CD8-positive, alpha-beta memory T cell (primary cell): ENCODE data around the gene MINAR1. TPM values are rescaled to one million over a fixed set of nuclear protein-coding genes. Genes with fewer than 3 reads are reported as not detected.

ENCODE experiments used
- CTCF ChIA-PET: fragments of 350-600 bp; sonication (Branson Sonifier 250); formaldehyde crosslinking; loops from one replicate; lab custom pipeline; 2021; ENCODE audit warnings: antibody characterized with exemption; lab: Charles Lee
- POLR2A ChIA-PET: fragments of 350-600 bp; sonication (Branson Sonifier 250); formaldehyde crosslinking; loops from one replicate; lab custom pipeline; 2021; ENCODE audit warnings: antibody characterized with exemption; lab: Charles Lee
- DNase-seq, 5 donors: peaks; one replicate each; pipeline versions ENCODE4 v3.0.0 to v3.0.0-alpha.2; 2020 to 2022; ENCODE audit warnings: mixed read lengths in 1 of 5
- H3K27ac ChIP-seq: one replicate; pipeline ENCODE4 v1.7.0; 2013; ENCODE audit warnings: low read depth, mild to moderate bottlenecking, low read length, moderate library complexity
- H3K27me3 ChIP-seq: 2 replicates; pipeline ENCODE4 v1.7.0; 2013; ENCODE audit warnings: low read length, mild to moderate bottlenecking; ENCODE audit not compliant: insufficient read depth, poor library complexity, severe bottlenecking
- H3K36me3 ChIP-seq: 2 replicates; pipeline ENCODE4 v1.7.0; 2013; ENCODE audit warnings: mild to moderate bottlenecking, low read length, moderate library complexity; ENCODE audit not compliant: insufficient read depth
- H3K4me1 ChIP-seq: 2 replicates; pipeline ENCODE4 v1.7.0; 2013; ENCODE audit warnings: mild to moderate bottlenecking, low read length, moderate library complexity; ENCODE audit not compliant: insufficient read depth
- H3K4me3 ChIP-seq: 2 replicates; pipeline ENCODE4 v1.7.0; 2013; ENCODE audit warnings: mild to moderate bottlenecking, low read length
- H3K9me3 ChIP-seq: 2 replicates; pipeline ENCODE4 v1.7.0; 2013; ENCODE audit warnings: mild to moderate bottlenecking, low read length
- H3K27ac Mint-ChIP-seq, 8 donors: one replicate each; pipeline ENCODE4 v1.8.0; 2020 to 2021; ENCODE audit warnings: mixed read lengths in 8 of 8, mild to moderate bottlenecking in 6 of 8, inconsistent platforms in 3 of 8, moderate library complexity in 3 of 8
- H3K27me3 Mint-ChIP-seq, 2 donors: one replicate each; pipeline ENCODE4 v1.8.0; 2020 to 2021; ENCODE audit warnings: mixed read lengths in 2 of 2, mild to moderate bottlenecking in 1 of 2, moderate library complexity in 1 of 2
- H3K36me3 Mint-ChIP-seq, 3 donors: one replicate each; pipeline ENCODE4 v1.8.0; 2020 to 2021; ENCODE audit warnings: mixed read lengths in 3 of 3, inconsistent platforms in 1 of 3, mild to moderate bottlenecking in 1 of 3
- H3K4me1 Mint-ChIP-seq, 3 donors: one replicate each; pipeline ENCODE4 v1.8.0; 2020 to 2021; ENCODE audit warnings: mixed read lengths in 3 of 3, inconsistent platforms in 1 of 3, mild to moderate bottlenecking in 1 of 3
- H3K4me3 Mint-ChIP-seq, 7 donors: one replicate each; pipeline ENCODE4 v1.8.0; 2020 to 2021; ENCODE audit warnings: mixed read lengths in 7 of 7, mild to moderate bottlenecking in 6 of 7, moderate library complexity in 4 of 7, inconsistent platforms in 2 of 7
- H3K9me3 Mint-ChIP-seq, 5 donors: one replicate each; pipeline ENCODE4 v1.8.0; 2020 to 2022; ENCODE audit warnings: mixed read lengths in 5 of 5, mild to moderate bottlenecking in 3 of 5, moderate library complexity in 2 of 5, inconsistent platforms in 1 of 5
- polyA plus RNA-seq: library from polyadenylated mRNA; unstranded; fragments of 300-500 nt; fragmentation: Illumina TruSeq; gene quantifications from one replicate; pipeline ENCODE4 v1.2.3, GENCODE V29; 2021
- total RNA-seq, 2 experiments: library from RNA; stranded (reverse); gene quantifications; one replicate each; pipeline ENCODE4 v1.2.3, GENCODE V29; 2021

Gene MINAR1
- total and polyA plus RNA-seq, 3 experiments from 2014 or later: 0.35 to 0.51 TPM; not detected in 1

DNA sequence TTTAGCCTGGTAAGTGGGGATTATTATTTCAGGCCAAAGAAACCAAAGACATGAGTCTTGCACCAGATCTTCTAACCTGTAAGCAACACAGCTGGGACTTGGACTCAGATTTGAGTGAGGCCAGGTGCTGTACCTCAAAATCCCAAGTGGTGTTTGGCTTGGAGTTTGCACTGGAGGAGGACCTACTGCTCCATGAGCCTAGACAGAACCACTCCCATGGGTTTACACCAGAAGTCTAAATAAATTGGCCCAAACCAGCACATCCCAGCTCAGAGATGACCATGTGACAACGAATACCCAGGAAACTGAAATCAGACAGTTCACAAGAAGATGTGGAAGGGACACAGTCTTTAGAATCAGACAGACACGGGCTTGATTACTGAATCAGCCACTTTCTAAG lies 47.5 kb downstream of the MINAR1 start:
- H3K4me1 Mint-ChIP-seq: peaks cover 2 to 9% (median 5%) of the 10 kb centered on the region in 3 donors
- CTCF ChIA-PET: no interaction called here

GRCh38 chr15:79481793-79482192 lies 49.7 kb downstream of the MINAR1 start:
- H3K27me3 Mint-ChIP-seq: peaks cover 1 to 3% of the 10 kb centered on the region in 2 donors
- H3K36me3 ChIP-seq: no peaks in the 10 kb centered on the region
- no peak for DNase-seq
- no peaks in the 10 kb centered on the region for H3K4me1 ChIP-seq
- no peak overlapping the region for H3K27ac ChIP-seq
- no peak overlapping the region for H3K27ac Mint-ChIP-seq
- H3K9me3 Mint-ChIP-seq: peaks cover 0 to 2% (median 0%) of the 10 kb centered on the region in 5 donors
- POLR2A ChIA-PET: no interaction called here
- H3K4me1 Mint-ChIP-seq: no peaks in the 10 kb centered on the region
- no peaks in the 10 kb centered on the region for H3K9me3 ChIP-seq
- no peak overlapping the region for H3K4me3 ChIP-seq
- H3K27me3 ChIP-seq: no peaks in the 10 kb centered on the region
- CTCF ChIA-PET: no interaction called here
- no peak overlapping the region for H3K4me3 Mint-ChIP-seq
- H3K36me3 Mint-ChIP-seq: peaks cover 0 to 2% (median 0%) of the 10 kb centered on the region in 3 donors

More for the DNA sequence above, 47.5 kb downstream of the MINAR1 start:
- H3K27ac Mint-ChIP-seq: peak overlapping the region in 1 of 8 donors; percentile 22
- peaks cover 0 to 2% (median 0%) of the 10 kb centered on the region in 5 donors for H3K9me3 Mint-ChIP-seq
- Histone ChIP-seq H3K36me3 (no peaks in the 10 kb centered on the region), H3K27me3 (no peaks in the 10 kb centered on the region), H3K9me3 (no peaks in the 10 kb centered on the region), H3K4me1 (no peaks in the 10 kb centered on the region), H3K4me3 (no peak overlapping the region), H3K27ac (no peak overlapping the region)
- DNase-seq: no peak
- POLR2A ChIA-PET: no interaction called here
- H3K4me3 Mint-ChIP-seq: no peak overlapping the region
- H3K36me3 Mint-ChIP-seq: peaks cover 0 to 2% (median 0%) of the 10 kb centered on the region in 3 donors
- H3K27me3 Mint-ChIP-seq: peaks cover 1 to 3% of the 10 kb centered on the region in 2 donors

Other genes with a start within 250 kb of the MINAR1 start
- gene ANKRD34C, start 149.6 kb upstream of the MINAR1 start, total RNA-seq: not detected
- not detected for gene ANKRD34C, start 149.6 kb upstream of the MINAR1 start, polyA plus RNA-seq
- gene TMED3, start 121.2 kb upstream of the MINAR1 start, total RNA-seq: 10 to 100 TPM; 46.9 to 53.2 TPM
- gene TMED3, start 121.2 kb upstream of the MINAR1 start, polyA plus RNA-seq: 53.5 TPM